ENCODE data around the gene ESYT1.

Gene ESYT1

DNA sequence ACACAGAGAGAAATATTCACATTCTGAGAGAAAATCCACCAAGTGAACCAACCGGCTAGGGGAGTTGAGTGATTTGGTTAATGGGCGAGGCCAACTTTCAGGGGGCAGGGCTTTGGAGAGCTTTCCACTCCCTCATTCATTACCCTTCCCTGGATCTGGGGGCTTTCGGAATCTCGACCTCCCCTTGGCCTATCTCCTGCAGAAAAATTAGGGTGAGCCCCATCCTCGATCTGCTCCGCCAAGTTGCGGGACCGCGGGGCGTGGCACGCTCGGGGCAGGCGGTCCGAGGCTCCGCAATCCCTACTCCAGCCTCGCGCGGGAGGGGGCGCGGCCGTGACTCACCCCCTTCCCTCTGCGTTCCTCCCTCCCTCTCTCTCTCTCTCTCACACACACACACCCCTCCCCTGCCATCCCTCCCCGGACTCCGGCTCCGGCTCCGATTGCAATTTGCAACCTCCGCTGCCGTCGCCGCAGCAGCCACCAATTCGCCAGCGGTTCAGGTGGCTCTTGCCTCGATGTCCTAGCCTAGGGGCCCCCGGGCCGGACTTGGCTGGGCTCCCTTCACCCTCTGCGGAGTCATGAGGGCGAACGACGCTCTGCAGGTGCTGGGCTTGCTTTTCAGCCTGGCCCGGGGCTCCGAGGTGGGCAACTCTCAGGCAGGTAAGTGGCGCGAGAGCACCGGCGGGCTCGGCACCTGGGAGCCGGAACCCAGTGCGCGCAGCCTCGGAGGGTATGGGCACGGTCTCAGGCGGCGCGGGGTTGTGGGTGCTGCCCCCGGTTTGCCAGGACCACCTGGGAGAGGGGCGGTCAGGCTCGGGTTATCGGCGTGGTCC, 48.1 kb upstream of the ESYT1 start, which contains the start of gene ERBB3 (continued):
- TF ChIP-seq, protein P1, sequence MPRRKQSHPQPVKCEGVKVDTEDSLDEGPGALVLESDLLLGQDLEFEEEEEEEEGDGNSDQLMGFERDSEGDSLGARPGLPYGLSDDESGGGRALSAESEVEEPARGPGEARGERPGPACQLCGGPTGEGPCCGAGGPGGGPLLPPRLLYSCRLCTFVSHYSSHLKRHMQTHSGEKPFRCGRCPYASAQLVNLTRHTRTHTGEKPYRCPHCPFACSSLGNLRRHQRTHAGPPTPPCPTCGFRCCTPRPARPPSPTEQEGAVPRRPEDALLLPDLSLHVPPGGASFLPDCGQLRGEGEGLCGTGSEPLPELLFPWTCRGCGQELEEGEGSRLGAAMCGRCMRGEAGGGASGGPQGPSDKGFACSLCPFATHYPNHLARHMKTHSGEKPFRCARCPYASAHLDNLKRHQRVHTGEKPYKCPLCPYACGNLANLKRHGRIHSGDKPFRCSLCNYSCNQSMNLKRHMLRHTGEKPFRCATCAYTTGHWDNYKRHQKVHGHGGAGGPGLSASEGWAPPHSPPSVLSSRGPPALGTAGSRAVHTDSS (tag by site-specific recombination; IDR thresholded peaks at IDR 0.05): no peak
- TF ChIP-seq, protein P2, sequence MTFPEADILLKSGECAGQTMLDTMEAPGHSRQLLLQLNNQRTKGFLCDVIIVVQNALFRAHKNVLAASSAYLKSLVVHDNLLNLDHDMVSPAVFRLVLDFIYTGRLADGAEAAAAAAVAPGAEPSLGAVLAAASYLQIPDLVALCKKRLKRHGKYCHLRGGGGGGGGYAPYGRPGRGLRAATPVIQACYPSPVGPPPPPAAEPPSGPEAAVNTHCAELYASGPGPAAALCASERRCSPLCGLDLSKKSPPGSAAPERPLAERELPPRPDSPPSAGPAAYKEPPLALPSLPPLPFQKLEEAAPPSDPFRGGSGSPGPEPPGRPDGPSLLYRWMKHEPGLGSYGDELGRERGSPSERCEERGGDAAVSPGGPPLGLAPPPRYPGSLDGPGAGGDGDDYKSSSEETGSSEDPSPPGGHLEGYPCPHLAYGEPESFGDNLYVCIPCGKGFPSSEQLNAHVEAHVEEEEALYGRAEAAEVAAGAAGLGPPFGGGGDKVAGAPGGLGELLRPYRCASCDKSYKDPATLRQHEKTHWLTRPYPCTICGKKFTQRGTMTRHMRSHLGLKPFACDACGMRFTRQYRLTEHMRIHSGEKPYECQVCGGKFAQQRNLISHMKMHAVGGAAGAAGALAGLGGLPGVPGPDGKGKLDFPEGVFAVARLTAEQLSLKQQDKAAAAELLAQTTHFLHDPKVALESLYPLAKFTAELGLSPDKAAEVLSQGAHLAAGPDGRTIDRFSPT (tag by site-specific recombination; IDR thresholded peaks at IDR 0.05): peak; percentile 93
- TF ChIP-seq ZNF112 (tag by site-specific recombination; IDR thresholded peaks at IDR 0.05) (no peak), TRIM28 (IDR thresholded peaks at IDR 0.05; ENCODE audit: borderline replicate concordance, low read length) (no peak), ZNF155 (tag by site-specific recombination; IDR thresholded peaks at IDR 0.05) (peak; percentile 78; the same call in 1 of the 2 replicates), ZNF211 (tag by site-specific recombination; IDR thresholded peaks at IDR 0.05; ENCODE audit: low read depth) (no peak), ZFHX2 (tag by site-specific recombination; conservative IDR thresholded peaks at IDR 0.05) (peak; percentile 72), SP7 (tag by site-specific recombination; IDR thresholded peaks at IDR 0.05) (peak; percentile 97), ZNF366 (tag by site-specific recombination; conservative IDR thresholded peaks at IDR 0.05) (peak; percentile 99), ZNF214 (tag by site-specific recombination; IDR thresholded peaks at IDR 0.05; ENCODE audit: borderline replicate concordance) (no peak), ZFP3 (tag by site-specific recombination; IDR thresholded peaks at IDR 0.05; ENCODE audit: low read depth) (no peak), ZNF140 (tag by site-specific recombination; IDR thresholded peaks at IDR 0.05) (no peak), WT1 (tag by site-specific recombination; IDR thresholded peaks at IDR 0.05) (peak; percentile 93), KLF1 (tag by site-specific recombination; IDR thresholded peaks at IDR 0.05) (peak; percentile 98), SALL2 (tag by site-specific recombination; IDR thresholded peaks at IDR 0.05; ENCODE audit: borderline replicate concordance) (no peak), ZNF292 (tag by site-specific recombination; IDR thresholded peaks at IDR 0.05; ENCODE audit: borderline replicate concordance, low read depth) (no peak), ZNF37A (tag by site-specific recombination; IDR thresholded peaks at IDR 0.05) (no peak), ZNF341 (tag by site-specific recombination; IDR thresholded peaks at IDR 0.05; ENCODE audit: low read depth) (peak; percentile 92), OSR2 (tag by site-specific recombination; IDR thresholded peaks at IDR 0.05) (peak; percentile 69), TCF7L2 (IDR thresholded peaks at IDR 0.05; ENCODE audit: borderline replicate concordance, low read depth, low read length) (no peak), ZNF394 (tag by site-specific recombination; IDR thresholded peaks at IDR 0.05; ENCODE audit: borderline replicate concordance) (peak; percentile 57; the same call in 1 of the 2 replicates), ZNF391 (tag by site-specific recombination; IDR thresholded peaks at IDR 0.05; ENCODE audit: borderline replicate concordance, low read depth) (peak; percentile 92), REPIN1 (tag by site-specific recombination; IDR thresholded peaks at IDR 0.05; ENCODE audit: low read depth) (no peak), ZNF324 (tag by site-specific recombination; IDR thresholded peaks at IDR 0.05) (peak; percentile 98), ZNF621 (tag by site-specific recombination; IDR thresholded peaks at IDR 0.05) (no peak), KLF16 (tag by site-specific recombination; IDR thresholded peaks at IDR 0.05) (peak; percentile 100), ZNF2 (tag by site-specific recombination; IDR thresholded peaks at IDR 0.05) (peak; percentile 83), ZNF658 (tag by site-specific recombination; IDR thresholded peaks at IDR 0.05) (no peak), ZNF792 (tag by site-specific recombination; IDR thresholded peaks at IDR 0.05) (peak; percentile 82), ZNF544 (tag by site-specific recombination; IDR thresholded peaks at IDR 0.05) (no peak)
- TF ChIP-seq, protein P3, sequence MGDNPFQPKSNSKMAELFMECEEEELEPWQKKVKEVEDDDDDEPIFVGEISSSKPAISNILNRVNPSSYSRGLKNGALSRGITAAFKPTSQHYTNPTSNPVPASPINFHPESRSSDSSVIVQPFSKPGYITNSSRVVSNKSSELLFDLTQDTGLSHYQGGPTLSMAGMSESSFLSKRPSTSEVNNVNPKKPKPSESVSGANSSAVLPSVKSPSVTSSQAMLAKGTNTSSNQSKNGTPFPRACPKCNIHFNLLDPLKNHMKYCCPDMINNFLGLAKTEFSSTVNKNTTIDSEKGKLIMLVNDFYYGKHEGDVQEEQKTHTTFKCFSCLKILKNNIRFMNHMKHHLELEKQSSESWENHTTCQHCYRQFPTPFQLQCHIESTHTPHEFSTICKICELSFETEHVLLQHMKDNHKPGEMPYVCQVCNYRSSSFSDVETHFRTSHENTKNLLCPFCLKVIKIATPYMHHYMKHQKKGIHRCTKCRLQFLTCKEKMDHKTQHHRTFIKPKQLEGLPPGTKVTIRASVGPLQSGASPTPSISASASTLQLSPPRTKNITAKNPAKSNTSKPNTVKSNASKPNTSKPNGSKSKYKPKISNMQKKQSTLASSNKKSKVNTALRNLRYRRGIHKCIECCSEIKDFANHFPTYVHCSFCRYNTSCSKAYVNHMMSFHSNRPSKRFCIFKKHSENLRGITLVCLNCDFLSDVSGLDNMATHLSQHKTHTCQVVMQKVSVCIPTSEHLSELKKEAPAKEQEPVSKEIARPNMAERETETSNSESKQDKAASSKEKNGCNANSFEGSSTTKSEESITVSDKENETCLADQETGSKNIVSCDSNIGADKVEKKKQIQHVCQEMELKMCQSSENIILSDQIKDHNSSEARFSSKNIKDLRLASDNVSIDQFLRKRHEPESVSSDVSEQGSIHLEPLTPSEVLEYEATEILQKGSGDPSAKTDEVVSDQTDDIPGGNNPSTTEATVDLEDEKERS (tag by site-specific recombination; IDR thresholded peaks at IDR 0.05): no peak
- TF ChIP-seq, protein P4, sequence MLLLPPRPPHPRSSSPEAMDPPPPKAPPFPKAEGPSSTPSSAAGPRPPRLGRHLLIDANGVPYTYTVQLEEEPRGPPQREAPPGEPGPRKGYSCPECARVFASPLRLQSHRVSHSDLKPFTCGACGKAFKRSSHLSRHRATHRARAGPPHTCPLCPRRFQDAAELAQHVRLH (tag by site-specific recombination; IDR thresholded peaks at IDR 0.05): peak; percentile 89
- TF ChIP-seq, protein P5, sequence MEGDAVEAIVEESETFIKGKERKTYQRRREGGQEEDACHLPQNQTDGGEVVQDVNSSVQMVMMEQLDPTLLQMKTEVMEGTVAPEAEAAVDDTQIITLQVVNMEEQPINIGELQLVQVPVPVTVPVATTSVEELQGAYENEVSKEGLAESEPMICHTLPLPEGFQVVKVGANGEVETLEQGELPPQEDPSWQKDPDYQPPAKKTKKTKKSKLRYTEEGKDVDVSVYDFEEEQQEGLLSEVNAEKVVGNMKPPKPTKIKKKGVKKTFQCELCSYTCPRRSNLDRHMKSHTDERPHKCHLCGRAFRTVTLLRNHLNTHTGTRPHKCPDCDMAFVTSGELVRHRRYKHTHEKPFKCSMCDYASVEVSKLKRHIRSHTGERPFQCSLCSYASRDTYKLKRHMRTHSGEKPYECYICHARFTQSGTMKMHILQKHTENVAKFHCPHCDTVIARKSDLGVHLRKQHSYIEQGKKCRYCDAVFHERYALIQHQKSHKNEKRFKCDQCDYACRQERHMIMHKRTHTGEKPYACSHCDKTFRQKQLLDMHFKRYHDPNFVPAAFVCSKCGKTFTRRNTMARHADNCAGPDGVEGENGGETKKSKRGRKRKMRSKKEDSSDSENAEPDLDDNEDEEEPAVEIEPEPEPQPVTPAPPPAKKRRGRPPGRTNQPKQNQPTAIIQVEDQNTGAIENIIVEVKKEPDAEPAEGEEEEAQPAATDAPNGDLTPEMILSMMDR (tag by site-specific recombination; IDR thresholded peaks at IDR 0.05): peak; percentile 93
